Lung (tissue), 12 donors: ENCODE results near the gene ARID1B. TPM values are rescaled to one million over a fixed set of nuclear protein-coding genes. Genes with fewer than 3 reads are reported as not detected.

Source experiments
- ATAC-seq: fragments of 200-7000 bp; cut with Tn5 transposase; one replicate; pipeline ENCODE4 v1.9.1; 2020; ENCODE audit warnings: moderate number of reproducible peaks; ENCODE audit not compliant: insufficient read depth, low FRiP score
- DNase-seq, 3 donors: peaks; one replicate each; pipeline ENCODE4 v3.0.0-alpha.2; 2013 to 2017
- H3K27ac ChIP-seq, 2 donors: one replicate each; pipeline ENCODE4 v1.5.1; 2013; ENCODE audit warnings: mild to moderate bottlenecking in 2 of 2, moderate library complexity in 2 of 2, control low read depth in 1 of 2, inconsistent platforms in 1 of 2, low read depth in 1 of 2, low read length in 1 of 2
- H3K27me3 ChIP-seq, 3 donors: one replicate each; pipeline ENCODE4 v1.5.1; 2013; ENCODE audit warnings: low read length in 2 of 3; ENCODE audit not compliant: control insufficient read depth in 3 of 3, insufficient read depth in 3 of 3
- H3K36me3 ChIP-seq, 4 donors: one replicate each; pipeline ENCODE4 v1.5.1; 2013; ENCODE audit warnings: low read length in 4 of 4, mild to moderate bottlenecking in 1 of 4, moderate library complexity in 1 of 4; ENCODE audit not compliant: control insufficient read depth in 4 of 4, insufficient read depth in 4 of 4
- H3K4me1 ChIP-seq, 5 donors: one replicate each; pipeline ENCODE4 v1.5.1; 2013; ENCODE audit warnings: low read length in 5 of 5, mild to moderate bottlenecking in 2 of 5, moderate library complexity in 1 of 5; ENCODE audit not compliant: control insufficient read depth in 5 of 5, insufficient read depth in 5 of 5
- H3K4me3 ChIP-seq: one replicate; pipeline ENCODE4 v1.5.1; 2013; ENCODE audit warnings: mild to moderate bottlenecking, control low read depth, moderate library complexity
- H3K9ac ChIP-seq, 2 donors: one replicate each; pipeline ENCODE4 v1.5.1; 2013; ENCODE audit warnings: low read length in 2 of 2, control low read depth in 1 of 2; ENCODE audit not compliant: insufficient read depth in 1 of 2
- H3K9me3 ChIP-seq, 4 donors: one replicate each; pipeline ENCODE4 v1.5.1; 2013; ENCODE audit warnings: low read length in 3 of 4, mild to moderate bottlenecking in 1 of 4, moderate library complexity in 1 of 4; ENCODE audit not compliant: control insufficient read depth in 4 of 4, insufficient read depth in 3 of 4
- WGBS, 2 donors: extraction: QIAGEN DNeasy Blood & Tissue Kit; methylation state at CpG; one replicate each; pipeline ENCODE4 v1.1.7; 2013; 5-methylcytosine and 5-hydroxymethylcytosine counted together
- polyA plus RNA-seq, 2 donors: library from polyadenylated mRNA; stranded (reverse); fragments of 200-250 nt; gene quantifications; one replicate each; pipeline ENCODE4 v1.2.1, GENCODE V29; 2013
- total RNA-seq, 2 donors: library from RNA; depleted of rRNA in 1 of 2; stranded (reverse); fragments of >200 nt in 1 of 2; gene quantifications; one replicate each; pipeline ENCODE4 v1.2.1, GENCODE V29; 2014 to 2021
- TF ChIP-seq, protein P1 (sequence below): IDR thresholded peaks from 2 replicates; pipeline ENCODE4 v1.5.1; 2012; ENCODE audit warnings: mild to moderate bottlenecking; ENCODE audit errors: control extremely low read depth, extremely low read depth
- donor health status: control.
- donor health status: control.
- donor health status: Bipolar disorder and iron deficiency.
- donor health status: healthy.
- donor health status: DM: yes; HTN: yes; CAD: no.

Gene ARID1B
- total and polyA plus RNA-seq, 4 donors = 10.5 to 239 (median 50.9) TPM

DNA sequence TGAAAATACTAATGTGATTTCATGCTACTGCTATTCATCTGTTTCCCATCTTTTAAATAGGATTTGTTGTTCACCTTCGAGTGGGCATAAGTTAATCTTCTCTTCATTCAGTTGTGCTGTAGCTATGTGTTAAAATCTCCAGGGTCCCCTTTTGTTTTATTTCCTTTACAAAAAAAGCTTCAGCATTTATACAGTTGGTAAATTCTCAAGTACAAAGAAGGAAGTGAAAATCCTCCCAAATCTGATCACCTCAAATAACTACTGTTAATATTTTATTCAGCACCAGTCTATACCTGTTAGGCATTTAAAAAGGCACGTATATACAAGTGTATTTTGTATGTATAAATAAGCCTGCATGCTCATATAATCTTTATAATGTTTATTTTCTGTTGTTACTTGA, 294.9 kb downstream of the ARID1B start:
- ATAC-seq = no peak
- 87 to 90% methylated on average over 2 of the region's 2 CpGs for WGBS, 2 donors
- Histone ChIP-seq H3K36me3 (no peaks in the 10 kb centered on the region), H3K4me1 (peaks cover 6 to 31% (median 12%) of the 10 kb centered on the region in 5 donors), H3K4me3 (no peak overlapping the region), H3K9me3 (no peaks in the 10 kb centered on the region), H3K9ac (no peak overlapping the region), H3K27ac (no peak overlapping the region), H3K27me3 (no peaks in the 10 kb centered on the region)
- TF ChIP-seq, protein P1, sequence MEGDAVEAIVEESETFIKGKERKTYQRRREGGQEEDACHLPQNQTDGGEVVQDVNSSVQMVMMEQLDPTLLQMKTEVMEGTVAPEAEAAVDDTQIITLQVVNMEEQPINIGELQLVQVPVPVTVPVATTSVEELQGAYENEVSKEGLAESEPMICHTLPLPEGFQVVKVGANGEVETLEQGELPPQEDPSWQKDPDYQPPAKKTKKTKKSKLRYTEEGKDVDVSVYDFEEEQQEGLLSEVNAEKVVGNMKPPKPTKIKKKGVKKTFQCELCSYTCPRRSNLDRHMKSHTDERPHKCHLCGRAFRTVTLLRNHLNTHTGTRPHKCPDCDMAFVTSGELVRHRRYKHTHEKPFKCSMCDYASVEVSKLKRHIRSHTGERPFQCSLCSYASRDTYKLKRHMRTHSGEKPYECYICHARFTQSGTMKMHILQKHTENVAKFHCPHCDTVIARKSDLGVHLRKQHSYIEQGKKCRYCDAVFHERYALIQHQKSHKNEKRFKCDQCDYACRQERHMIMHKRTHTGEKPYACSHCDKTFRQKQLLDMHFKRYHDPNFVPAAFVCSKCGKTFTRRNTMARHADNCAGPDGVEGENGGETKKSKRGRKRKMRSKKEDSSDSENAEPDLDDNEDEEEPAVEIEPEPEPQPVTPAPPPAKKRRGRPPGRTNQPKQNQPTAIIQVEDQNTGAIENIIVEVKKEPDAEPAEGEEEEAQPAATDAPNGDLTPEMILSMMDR = no peak
- no peak for DNase-seq

DNA sequence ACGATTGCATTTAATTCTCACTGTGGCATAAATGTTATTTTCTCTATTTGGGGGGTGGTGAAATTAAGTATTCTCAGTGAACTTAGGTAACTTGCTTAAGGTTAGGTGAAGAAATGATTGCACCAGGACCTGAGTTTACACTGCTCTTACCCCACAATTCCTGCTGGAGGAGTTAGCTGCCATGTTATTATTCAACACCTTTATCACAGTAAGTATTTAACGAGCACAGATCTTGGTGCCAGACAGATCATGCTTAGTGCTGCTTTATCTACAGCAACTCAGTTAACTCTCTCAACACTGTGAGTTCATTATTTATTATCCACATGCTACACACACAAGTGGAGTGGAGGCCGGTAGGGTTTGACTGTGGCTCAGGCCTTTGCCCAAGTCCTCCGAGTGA, 296.4 kb downstream of the ARID1B start:
- Histone ChIP-seq H3K9ac (no peak overlapping the region), H3K4me1 (peaks cover 1 to 28% (median 6%) of the 10 kb centered on the region in 5 donors), H3K4me3 (no peak overlapping the region), H3K36me3 (no peaks in the 10 kb centered on the region), H3K9me3 (no peaks in the 10 kb centered on the region), H3K27me3 (no peaks in the 10 kb centered on the region), H3K27ac (no peak overlapping the region)
- TF ChIP-seq, protein P1 = no peak
- DNase-seq = peak in 1 of 3 donors; percentile 32
- ATAC-seq = no peak
- 71% methylated on average over 4 of the region's 4 CpGs for WGBS, 2 donors

DNA sequence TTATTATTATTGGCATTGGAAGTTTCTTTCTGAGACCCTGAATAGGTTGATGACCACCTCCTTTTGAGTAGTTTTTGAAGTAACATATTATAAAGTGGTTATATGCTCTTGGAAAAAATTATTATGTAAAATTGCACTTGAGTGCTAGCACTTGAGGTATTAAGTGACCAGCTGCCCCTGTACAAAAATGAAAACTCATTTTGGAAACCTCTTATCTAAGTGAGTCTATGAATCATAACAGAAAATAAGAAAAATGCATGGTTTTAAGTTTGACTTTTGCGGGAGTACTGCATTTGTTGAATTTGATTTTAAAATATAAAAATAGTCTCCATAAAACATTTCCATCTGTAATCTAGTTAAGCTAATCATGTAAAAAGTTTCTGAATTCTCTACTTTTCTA, 297.8 kb downstream of the ARID1B start:
- DNase-seq (no peak), ATAC-seq (no peak)
- Histone ChIP-seq H3K36me3 (no peaks in the 10 kb centered on the region), H3K4me1 (peaks cover 0 to 21% (median 6%) of the 10 kb centered on the region in 5 donors), H3K27ac (no peak overlapping the region), H3K9me3 (no peaks in the 10 kb centered on the region), H3K4me3 (no peak overlapping the region), H3K27me3 (no peaks in the 10 kb centered on the region), H3K9ac (no peak overlapping the region)
- TF ChIP-seq, protein P1 = no peak
- 70 to 90% methylated on average over 1 of the region's 1 CpG for WGBS, 2 donors
